ENCODE measurements around the gene TM4SF18. TPM values are rescaled to one million over a fixed set of nuclear protein-coding genes. Genes with fewer than 3 reads are reported as not detected.

The TM4SF18 gene
- total RNA-seq, 1 experiment from 2014 or later = 9.8 TPM

DNA sequence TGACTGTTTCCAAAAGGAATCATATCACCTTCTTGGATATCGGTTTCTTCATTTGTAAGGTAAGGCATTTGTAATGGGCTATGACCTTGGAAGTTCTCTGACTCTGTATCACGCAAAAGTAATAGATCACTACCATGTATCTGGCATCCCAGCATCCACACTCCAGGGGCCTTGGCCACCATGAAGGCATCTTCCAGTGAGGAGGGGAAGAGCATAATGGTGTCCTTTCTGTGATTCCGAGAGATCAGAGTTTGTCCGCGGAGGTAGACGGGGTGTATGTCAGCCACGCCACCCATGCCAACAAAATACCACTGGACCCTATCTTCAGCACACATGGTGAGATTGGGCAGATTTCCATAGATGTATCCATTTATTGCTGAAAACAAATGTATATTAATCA, 63.7 kb downstream of the TM4SF18 start:
- Histone ChIP-seq H3K79me2 (ENCODE audit: insufficient read depth, low read length) (no peaks in the 10 kb centered on the region), H2BK120ac (ENCODE audit: low read depth, low read length, poor library complexity, severe bottlenecking) (no peak overlapping the region), H4K91ac (ENCODE audit: insufficient read length, low read depth, low read length) (no peak overlapping the region), H4K5ac (ENCODE audit: insufficient read length, low read depth, low read length) (no peak overlapping the region), H2BK5ac (ENCODE audit: insufficient read length, low read length) (no peak overlapping the region), H3K4me2 (ENCODE audit: insufficient read depth, insufficient read length, low read length) (no peak overlapping the region), H3K27me3 (ENCODE audit: insufficient read depth, low read length) (no peaks in the 10 kb centered on the region), H3K56ac (ENCODE audit: insufficient read length, low read depth, low read length) (no peak overlapping the region), H3K23ac (ENCODE audit: insufficient read length, low read depth, low read length) (no peak overlapping the region), H3K27ac (ENCODE audit: insufficient read length, low read depth, low read length) (no peak overlapping the region), H3K4me1 (ENCODE audit: insufficient read depth, low read length) (peaks cover 5% of the 10 kb centered on the region; the same call in 1 of the 2 replicates), H4K20me1 (ENCODE audit: control insufficient read depth, insufficient read depth, insufficient read length) (no peaks in the 10 kb centered on the region), H2AFZ (ENCODE audit: low read length) (no peak overlapping the region), H3K4ac (ENCODE audit: low read depth, low read length) (no peak overlapping the region), H2BK12ac (ENCODE audit: insufficient read length, low read depth, low read length) (no peak overlapping the region), H3K79me1 (ENCODE audit: insufficient read depth, low read depth, low read length, poor library complexity, severe bottlenecking) (no peaks in the 10 kb centered on the region), H2AK5ac (ENCODE audit: insufficient read length, low read length) (no peak overlapping the region), H3K18ac (ENCODE audit: insufficient read length, low read depth, low read length) (no peak overlapping the region), H4K8ac (replicated peaks; ENCODE audit: insufficient read length, low read depth, low read length) (no peak overlapping the region), H3T11ph (ENCODE audit: low read length) (no peak overlapping the region), H3K9me3 (ENCODE audit: control insufficient read depth, low read depth, low read length) (no peaks in the 10 kb centered on the region), H3K14ac (ENCODE audit: insufficient read depth, low read length) (no peak overlapping the region), H2BK20ac (ENCODE audit: low read depth, low read length, poor library complexity, severe bottlenecking) (no peak overlapping the region), H3K9ac (ENCODE audit: extremely low read depth, insufficient read length, low read length) (no peak overlapping the region), H3K23me2 (ENCODE audit: insufficient read length, low read depth, low read length, poor library complexity, severe bottlenecking) (no peaks in the 10 kb centered on the region), H2BK15ac (ENCODE audit: low read depth, low read length) (no peak overlapping the region)
- TF ChIP-seq, protein P1, sequence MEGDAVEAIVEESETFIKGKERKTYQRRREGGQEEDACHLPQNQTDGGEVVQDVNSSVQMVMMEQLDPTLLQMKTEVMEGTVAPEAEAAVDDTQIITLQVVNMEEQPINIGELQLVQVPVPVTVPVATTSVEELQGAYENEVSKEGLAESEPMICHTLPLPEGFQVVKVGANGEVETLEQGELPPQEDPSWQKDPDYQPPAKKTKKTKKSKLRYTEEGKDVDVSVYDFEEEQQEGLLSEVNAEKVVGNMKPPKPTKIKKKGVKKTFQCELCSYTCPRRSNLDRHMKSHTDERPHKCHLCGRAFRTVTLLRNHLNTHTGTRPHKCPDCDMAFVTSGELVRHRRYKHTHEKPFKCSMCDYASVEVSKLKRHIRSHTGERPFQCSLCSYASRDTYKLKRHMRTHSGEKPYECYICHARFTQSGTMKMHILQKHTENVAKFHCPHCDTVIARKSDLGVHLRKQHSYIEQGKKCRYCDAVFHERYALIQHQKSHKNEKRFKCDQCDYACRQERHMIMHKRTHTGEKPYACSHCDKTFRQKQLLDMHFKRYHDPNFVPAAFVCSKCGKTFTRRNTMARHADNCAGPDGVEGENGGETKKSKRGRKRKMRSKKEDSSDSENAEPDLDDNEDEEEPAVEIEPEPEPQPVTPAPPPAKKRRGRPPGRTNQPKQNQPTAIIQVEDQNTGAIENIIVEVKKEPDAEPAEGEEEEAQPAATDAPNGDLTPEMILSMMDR (conservative IDR thresholded peaks at IDR 0.05) = no peak
- Mint-ChIP-seq H3K27me3 (ENCODE audit: low read depth) (no peaks in the 10 kb centered on the region), H3K9me3 (no peaks in the 10 kb centered on the region), H3K4me3 (no peak overlapping the region), H3K36me3 (ENCODE audit: insufficient read depth in 1 of 3, low read depth in 3 of 3) (no peaks in the 10 kb centered on the region; a peak in 2 of 7 replicates), H3K27ac (no peak overlapping the region), H3K4me1 (peaks cover 17 to 21% of the 10 kb centered on the region in 2 experiments)
- no peak for DNase-seq
- no CpG with 5 or more reads among the region's 7 CpGs for WGBS (ENCODE audit: extremely low coverage, insufficient read length, low lambda C conversion rate)

Other genes with a start within 250 kb of the TM4SF18 start
- 41.5 and 44.1 TPM in 2 replicates for gene HLTF, start 247.1 kb downstream of the TM4SF18 start, total RNA-seq (2021)
- gene HPS3, start 204.0 kb downstream of the TM4SF18 start, total RNA-seq (2021) = 45.6 and 46.5 TPM in 2 replicates
- gene CP, start 111.8 kb downstream of the TM4SF18 start, total RNA-seq (2021) = 0.66 and 1.1 TPM in 2 replicates
- gene TM4SF1, start 44.0 kb upstream of the TM4SF18 start, total RNA-seq (2021) = 1.2 and 2.2 TPM in 2 replicates
- not detected in 2 replicates for gene TM4SF4, start 141.1 kb upstream of the TM4SF18 start, total RNA-seq (2021)

All from H9 (cell line).